OCI-M2 (cell line): Measurements from ENCODE around the gene ITGAV.

ENCODE experiments used
- DNase-seq: peaks from one replicate; lab custom pipeline; 2025; ENCODE audit not compliant: unreplicated experiment; lab: John Stamatoyannopoulos, UW

Gene ITGAV

DNA sequence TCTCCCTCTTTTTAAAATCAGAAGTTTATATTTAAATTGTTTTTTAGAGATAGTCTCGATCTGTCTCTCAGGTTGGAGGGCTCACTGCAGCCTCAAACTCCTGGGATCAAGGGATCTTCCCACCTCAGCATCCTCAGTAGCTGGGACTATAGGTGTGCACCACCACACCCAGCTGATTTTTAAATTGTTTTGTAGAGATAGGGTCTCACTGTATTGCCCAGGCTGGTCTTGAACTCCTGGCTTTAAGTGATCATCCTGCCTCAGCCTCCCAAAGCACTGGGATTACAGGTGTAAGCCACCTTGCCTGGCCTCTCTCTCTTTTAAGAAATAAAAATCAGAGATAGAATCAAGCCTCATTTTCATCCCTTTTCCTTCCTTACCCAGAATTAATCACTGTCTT, 126.1 kb downstream of the ITGAV start:
- no peak for DNase-seq

DNA sequence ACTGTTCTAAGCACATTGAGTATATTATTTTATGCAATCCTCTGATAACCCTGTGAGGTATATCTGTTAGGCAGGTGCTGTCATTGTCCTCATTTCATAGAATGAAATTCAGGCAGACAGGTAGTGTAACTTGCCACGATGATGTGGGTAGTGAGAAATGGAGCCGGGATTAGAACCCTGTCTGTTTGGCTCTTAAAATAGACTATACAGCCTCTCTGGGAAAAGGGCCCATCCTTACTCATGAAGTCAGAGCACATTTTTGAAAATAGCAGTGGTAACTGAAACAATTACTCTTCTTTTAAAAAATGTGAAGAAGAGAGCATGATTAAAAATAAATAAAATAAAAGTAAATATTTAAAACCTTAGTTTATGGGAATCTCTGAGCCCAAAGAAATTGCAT, 127.0 kb downstream of the ITGAV start:
- no peak for DNase-seq

DNA sequence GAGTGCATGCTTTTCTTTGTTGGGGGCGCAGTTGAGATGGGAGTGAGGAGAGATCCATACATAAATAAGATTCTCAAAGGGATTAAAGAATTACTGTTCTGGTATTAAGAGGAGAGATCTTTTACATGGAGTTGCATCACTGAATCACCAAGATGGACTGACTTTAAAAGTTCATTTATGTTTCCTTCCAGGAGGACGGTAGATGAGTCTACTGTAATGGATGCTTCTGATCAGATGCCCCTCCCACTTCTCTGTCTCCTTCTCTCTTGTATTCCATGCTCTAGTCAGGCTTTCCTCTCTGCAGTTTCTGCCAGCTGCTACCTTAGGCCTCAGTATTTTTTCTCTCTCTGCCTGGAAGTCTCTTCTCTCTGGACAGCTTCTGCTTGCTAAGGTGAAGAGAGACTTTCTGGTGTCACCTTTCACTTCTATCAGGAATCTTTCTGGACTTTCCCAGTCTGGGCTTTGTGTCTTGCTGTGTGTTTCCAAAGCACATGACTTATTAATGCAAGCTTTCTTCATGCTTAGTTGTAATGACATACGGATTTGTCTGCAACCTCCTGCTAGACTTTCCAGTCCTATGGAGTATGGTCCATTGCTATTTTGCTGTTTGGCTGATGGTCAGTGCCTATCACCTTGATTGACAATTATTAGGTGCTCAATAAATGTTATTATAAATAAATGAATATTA, 127.6 kb downstream of the ITGAV start:
- no peak for DNase-seq

- no peak for DNase-seq
Measured at GRCh38 chr2:186718122-186718521, 128.3 kb downstream of the ITGAV start.

- no peak for DNase-seq
Measured at GRCh38 chr2:186718903-186719302, 129.0 kb downstream of the ITGAV start.

GRCh38 chr2:186721956-186722355, 132.1 kb downstream of the ITGAV start:
- no peak for DNase-seq

DNA sequence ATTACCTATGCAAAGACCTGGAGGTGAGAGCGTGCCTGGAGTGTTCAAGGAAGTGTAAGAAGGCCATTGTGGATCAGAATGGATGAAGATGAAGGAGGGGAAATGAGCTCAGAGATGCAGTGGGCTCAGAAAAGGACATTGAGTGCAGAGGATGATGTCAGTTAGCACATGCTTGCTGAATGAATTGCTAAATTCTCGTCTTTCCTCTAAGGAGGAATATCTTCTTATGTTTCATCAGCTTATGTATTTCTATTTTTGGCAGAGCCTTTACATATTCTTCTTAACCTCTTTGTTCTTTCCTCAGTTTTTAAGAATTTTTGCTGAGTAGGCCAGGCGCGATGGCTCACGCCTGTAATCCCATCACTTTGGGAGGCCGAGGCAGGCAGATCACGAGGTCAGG, 134.9 kb downstream of the ITGAV start:
- DNase-seq, result no peak

GRCh38 chr2:186725783-186726182, 135.9 kb downstream of the ITGAV start:
- no peak for DNase-seq

GRCh38 chr2:186726938-186727337, 137.1 kb downstream of the ITGAV start:
- no peak for DNase-seq

GRCh38 chr2:186728631-186729030, 138.8 kb downstream of the ITGAV start:
- DNase-seq, result no peak
